A204.1 (cell line): ENCODE results near the gene IL17RB.

Experiments
- FAIRE-seq: peaks from 2 replicates; lab custom pipeline; 2012; peaks lifted over from hg19 to GRCh38; lab: Jason Lieb, UNC

IL17RB gene, protein sequence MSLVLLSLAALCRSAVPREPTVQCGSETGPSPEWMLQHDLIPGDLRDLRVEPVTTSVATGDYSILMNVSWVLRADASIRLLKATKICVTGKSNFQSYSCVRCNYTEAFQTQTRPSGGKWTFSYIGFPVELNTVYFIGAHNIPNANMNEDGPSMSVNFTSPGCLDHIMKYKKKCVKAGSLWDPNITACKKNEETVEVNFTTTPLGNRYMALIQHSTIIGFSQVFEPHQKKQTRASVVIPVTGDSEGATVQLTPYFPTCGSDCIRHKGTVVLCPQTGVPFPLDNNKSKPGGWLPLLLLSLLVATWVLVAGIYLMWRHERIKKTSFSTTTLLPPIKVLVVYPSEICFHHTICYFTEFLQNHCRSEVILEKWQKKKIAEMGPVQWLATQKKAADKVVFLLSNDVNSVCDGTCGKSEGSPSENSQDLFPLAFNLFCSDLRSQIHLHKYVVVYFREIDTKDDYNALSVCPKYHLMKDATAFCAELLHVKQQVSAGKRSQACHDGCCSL

DNA sequence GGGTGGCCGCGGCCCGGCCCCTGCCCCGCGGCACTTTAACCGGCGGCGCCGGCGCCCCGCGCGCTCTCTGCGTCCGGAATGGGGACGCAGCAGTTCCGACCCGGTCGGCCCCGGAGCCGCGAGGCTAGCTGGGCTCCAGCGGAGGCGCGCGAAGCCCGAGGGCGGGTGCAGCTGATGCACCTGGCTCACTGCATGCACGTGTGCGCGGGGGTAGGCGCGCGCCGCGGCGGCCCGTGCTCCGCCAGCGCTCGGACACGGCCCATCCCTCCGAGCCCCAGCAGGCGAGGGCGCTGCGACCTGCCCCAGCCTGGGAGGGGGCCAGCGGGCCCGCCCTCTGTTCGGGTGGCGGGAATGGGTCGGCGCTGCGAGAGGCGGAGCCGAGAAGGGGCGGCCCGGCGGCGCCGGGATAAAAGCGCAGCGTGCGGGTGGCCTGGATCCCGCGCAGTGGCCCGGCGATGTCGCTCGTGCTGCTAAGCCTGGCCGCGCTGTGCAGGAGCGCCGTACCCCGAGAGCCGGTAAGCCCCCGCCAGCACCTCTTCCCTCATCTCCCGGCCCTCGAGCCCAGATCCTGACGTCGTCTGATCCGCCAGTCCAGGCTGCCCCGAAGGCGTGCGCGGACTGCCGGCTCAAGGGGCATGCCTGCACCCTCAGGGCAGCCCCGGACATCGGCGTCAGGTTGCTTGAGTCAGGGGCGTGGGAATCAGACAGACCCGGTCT lies at the start of gene IL17RB, which contains the start of gene CHDH:
Gene IL17RB (plus strand): TSS at position 435 of the 717 bp plus-strand sequence. CDS start 21 bp downstream, at position 456.
Gene CHDH (minus strand): TSS at position 286 of the 717 bp plus-strand sequence. CDS start 22,411 bp downstream, outside the sequence.
- FAIRE-seq = no peak

DNA sequence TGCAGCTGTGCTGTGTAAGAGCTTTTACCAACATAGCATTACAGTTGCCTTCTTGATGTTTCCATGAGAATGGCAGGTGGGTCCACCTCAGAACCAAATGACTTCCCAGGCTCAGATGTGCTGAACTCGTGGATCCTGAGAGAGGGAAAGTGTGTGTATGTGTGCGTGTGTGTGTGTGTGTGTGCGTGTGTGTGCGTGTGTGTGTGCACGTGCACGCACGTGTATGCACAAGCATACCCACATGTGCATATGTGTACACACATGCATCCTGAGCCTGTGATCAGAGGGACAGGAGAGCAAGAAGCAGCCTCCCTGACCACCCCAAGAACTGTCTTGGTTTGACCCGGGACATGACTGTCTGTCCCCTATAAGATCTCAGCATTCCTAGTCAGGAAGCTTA lies 48.2 kb upstream of the IL17RB start:
- no peak for FAIRE-seq

DNA sequence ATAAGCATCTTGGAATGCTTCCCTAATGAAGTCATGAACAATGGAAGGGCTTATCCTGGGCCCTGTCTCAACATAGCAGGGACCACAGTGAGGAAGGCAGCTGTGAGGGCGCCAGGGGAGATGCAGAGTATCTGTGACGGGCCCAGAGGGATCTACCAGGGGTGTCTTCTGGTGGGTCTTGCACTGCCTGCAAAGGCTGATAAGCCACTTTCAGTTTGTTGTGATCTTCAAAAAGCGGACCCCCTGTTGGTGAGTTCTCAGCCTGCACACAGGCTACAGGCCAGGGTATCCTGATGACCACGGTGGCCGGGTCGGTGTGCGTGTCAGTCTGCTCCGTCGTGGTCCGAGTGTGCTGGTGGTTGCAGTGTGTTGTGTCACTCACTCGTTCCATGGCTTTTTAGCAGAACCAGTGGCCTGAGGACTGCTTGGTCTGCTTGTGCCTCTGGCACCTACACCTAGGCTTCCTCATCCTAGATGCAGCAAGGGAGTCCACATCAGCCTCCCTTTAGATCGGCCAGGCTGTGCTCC lies 47.0 kb upstream of the IL17RB start:
- FAIRE-seq = no peak

DNA sequence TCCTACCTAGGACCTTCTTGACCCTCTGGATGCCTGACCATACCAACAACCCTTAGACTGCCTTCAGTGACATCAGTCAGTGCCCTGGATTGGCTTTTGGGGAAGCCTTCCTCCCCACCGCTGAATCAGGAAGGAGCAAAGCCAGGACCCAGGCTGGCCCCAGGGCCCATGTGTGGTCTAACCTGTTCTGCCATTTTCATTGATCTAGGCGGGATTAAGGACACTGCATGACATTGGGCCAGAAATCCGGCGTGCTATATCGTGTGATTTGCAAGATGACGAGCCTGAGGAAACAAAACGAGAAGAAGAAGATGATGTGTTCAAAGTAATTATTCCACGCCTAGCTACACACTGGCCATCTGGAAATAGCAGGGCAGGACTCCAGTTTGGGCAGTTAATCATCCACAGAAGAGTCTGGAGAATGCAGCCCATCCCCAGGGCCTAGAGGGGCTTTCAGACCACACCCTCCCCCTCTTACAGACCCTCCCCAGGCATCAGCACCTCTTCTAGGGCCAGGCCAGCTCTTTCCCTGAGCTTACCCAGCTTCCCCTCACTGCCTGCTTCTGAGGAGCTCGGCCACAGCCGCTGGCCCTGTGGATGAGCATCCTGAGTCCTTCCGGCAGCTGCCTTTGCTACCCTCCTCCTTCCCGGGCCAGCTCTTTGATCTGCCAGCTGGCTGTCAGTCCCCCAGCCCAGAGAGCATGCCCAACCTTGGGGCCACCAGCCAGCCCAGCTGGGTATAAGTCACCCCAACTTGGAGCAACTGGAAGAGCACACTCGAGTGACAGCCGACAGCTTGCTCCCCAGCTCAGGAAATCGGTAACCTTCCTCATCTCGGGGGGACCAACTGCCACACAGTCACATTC lies 46.1 kb upstream of the IL17RB start:
- FAIRE-seq = no peak

DNA sequence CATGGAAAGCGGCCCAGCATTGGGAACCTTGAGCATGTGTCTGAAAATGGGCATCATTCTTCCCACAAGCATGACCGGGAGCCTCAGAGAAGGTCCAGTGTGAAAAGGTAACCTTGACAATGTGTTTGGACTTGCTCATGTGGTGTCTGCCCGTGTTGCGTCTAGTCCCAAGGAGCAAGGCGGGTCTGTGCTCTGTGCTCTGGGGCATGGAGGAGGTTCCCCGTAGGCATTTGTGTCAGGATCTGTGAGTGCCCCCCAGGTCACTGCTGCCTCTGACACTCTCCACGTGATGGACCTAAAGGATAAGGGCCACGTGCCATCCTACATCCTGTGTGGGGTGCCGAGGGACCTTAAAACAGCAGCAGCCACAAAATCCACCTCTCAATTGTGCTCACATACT lies 45.0 kb upstream of the IL17RB start:
- FAIRE-seq = no peak

DNA sequence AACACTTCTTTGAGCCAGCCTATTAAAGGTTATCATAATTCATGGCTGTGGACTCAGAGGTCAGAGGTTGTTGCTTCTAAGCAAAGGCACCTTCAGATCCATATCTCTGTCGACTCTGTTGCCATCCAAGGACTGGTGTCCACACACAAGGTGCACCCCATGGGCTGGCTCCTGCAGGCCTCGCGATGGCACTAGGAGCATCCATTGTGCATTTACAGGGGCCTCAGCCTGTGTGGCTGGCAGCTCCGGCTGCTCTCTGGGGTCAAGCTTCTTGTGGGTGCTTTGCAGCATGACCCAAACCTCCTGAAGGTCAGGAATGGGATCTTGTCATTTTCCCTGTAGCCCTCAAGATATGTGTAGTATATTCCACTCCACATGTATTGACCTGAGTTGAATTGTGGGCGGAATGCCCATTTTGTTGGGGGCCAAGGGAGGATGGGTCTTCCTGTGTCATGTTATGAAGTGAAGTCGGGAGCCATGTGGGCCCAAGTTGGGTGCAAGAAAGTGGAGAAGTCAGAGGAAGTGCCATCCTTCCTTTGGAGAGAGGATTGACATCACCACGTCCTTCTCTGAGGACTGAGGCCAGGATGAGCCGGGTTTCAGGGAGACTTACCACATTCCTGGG lies 44.0 kb upstream of the IL17RB start:
- FAIRE-seq = no peak

DNA sequence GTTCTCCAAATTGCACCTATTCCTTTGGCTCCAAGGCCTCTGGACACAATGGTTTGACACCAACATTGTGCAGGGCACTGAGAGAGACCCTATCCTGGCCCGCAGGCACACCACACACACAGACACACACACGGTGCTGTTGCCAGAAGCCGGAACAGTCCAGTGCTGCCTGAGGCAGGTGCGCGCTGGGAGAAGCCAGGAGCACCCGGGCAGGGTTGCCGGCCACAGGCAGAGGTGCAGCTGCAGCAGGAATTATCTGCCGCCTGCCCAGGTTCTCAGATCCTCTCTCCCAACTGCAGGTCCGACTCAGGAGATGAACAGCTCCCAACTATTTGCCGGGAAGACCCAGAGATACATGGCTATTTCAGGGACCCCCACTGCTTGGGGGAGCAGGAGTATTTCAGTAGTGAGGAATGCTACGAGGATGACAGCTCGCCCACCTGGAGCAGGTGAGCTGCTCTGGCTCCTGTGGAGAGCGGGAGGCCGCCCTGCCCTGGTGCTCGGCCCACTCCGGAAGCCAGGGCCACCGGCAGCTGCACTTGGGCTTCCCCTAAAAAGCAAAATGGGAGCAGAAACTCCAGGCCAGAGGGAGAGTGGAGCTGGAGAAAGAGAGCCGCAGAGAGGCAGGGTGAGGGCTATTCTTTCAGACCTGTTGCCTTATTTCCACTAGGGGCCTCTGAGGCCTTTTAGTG lies 43.1 kb upstream of the IL17RB start:
- no peak for FAIRE-seq

DNA sequence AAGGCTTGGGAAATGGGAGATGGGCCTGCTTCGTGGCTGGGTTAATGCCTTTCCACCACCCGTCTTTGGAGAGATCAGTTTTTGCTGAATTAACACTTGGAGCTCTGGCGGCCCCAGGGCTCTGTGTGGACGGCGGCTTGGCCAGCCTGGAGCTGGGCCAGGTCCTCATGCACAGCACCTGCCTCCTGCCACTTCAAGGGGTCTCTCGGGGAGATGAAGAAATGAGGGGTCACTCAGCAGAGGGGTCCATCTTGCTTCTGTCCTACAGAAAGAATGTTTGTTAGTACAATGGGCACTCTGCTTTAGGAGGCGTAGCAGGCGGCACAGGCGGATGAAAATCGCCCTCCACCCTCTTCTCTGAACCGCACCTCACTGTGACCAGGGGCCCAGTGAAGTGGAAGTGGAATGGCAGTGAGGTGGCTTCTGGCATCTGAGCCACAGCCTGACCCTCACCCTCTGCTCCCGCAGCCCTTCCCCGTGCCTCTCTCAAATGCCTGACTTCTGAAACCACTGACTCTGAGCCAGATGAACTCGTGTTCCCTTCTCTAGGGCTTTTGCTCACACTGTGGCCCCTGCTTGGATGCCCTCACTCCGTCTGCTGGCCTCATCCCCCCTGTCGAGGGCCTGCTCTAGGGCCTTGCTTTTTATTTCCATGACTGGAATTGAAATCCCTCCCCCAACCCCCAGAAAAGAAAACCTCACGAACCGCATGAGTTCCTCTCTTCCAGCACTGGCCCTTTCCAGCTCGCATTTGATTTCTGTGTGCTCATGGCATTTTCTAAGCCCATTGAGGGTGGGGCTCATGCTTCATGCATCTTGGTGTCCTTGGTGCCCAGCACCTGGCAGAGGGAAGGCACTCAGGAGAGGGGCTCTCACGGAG lies 42.3 kb upstream of the IL17RB start:
- no peak for FAIRE-seq

DNA sequence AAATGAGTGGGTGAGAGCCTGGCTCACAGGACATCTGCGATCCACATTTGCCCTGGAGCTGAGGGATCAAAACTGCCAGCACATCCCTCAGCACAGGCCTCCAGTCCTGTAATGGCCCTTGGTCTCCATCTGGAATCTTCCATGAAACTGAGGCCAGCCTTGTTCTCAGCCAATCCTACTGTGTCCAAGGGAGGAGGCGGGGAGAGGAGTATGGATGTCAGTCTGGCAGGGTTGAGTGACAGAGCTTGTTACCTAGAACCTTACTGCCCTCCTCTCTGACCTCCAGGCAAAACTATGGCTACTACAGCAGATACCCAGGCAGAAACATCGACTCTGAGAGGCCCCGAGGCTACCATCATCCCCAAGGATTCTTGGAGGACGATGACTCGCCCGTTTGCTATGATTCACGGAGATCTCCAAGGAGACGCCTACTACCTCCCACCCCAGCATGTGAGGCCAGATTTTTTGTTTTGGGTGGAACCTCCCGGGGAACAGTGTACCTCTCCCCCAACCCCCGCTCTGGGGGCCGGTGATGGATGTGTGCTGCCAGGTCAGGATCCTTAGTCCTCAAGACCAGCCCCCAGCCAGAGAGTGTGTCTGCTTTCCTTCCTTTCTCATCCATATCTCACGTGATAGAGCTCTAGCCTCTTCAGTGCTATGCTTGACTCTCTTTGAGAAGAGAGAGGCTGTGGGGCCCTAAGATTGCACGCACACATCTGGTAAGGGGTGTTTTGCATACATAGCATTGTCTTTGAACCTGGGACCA lies 41.5 kb upstream of the IL17RB start:
- no peak for FAIRE-seq

DNA sequence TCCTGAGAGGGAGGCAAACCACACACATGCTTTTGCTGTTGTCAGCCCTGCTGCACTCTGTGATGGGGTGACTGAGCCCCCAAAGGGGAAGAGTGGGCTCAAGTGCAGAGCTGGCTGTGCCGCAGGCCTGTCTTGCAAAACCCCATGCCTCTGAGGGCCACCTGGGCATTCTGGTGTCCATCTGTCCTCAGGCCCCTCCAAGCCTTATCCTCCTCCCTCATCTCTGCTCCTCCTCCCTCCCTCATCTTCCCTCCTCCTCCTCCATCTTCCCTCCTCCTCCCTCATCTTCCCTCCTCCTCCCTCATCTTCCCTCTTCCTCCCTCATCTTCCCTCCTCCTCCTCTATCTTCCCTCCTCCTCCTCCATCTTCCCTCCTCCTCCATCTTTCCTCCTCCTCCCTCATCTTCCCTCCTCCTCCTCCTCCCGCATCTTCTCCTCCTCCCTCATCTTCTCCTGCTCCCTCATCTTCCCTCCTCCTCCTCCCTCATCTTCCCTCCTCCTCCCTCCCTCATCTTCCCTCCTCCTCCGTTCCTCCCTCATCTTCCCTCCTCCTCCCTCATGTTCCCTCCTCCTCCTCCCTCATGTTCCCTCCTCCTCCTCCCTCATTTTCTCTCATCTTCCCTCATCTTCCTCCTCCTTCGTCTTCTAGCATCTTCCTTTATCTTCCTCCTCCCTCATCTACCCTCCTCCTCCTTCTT lies 40.8 kb upstream of the IL17RB start:
- no peak for FAIRE-seq

DNA sequence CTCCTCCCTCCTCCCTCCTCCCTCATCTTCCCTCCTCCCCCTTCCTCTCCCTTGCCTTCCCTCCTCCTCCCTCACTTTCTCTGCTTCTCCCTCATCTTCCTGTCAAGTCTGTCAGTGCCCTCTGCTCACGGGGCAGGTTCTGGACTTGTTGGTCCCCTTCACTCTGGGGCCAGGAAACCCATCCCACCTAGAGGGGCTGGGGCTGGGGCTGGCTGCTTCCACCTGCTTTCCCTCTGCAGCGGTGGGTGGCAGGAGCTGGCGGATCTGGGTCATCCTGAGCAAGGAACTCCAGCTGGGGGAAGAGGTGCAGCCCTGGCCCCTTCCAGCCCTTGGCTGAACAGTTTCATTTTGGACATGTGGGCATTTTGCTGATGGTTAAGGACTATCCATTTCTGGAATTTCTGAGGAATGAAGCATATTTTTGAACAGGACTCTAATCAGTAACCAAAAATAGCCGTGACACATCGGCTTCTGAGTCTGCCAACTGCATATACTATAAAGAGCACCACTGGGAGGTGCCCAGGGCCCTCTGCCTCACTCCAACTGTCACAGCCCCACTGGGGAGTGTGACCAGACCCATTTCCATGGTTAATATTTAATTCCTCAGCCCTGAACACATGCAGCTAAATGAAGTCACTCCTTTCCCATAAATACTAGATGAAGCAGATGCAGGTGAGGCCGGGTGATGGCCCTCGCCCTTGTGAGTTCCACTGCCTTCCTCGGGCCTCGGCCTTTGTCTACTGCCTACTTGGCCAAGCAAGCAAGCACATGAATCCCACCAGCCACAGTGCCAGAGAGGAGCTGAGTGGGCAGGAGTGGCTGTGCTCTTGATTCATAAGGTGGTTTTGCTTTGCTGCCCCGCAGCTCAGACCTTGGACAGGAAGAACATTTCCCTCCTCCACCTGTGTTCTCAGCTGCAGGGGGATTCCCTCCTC lies 39.9 kb upstream of the IL17RB start:
- no peak for FAIRE-seq

DNA sequence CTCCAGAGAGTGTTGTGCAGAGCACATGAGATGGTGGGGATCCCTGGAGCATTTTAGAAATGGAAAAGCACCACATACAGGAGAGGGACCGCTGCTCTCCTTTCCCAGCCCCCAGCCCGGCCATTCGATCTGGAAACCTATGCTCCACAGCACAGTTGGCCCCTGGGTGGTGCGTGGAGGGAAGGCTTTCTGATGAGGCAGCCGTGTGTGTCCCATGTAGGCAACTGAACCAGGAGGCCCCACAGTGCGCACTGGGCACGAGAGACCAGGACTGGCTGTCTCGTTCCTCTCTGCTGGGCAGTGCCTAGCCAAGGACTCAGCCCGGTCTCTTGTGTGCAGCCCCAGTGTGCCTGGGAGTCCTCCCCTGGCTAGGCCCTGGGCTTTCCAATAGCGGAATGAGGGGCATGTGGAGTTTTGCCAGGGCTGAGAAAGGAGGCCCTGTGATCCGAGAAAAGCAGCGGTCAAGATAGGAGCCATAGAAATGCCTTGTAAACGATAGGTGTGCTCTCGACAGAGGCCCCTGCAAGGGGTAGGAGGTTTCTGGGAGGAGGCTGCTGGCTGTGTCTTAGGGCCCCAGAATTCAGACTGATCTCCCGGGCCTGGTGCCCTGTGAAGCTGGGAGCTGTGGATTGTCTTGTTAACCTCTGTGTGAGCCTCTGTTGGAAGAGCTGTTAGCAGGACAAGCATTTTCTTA lies 39.1 kb upstream of the IL17RB start:
- no peak for FAIRE-seq

DNA sequence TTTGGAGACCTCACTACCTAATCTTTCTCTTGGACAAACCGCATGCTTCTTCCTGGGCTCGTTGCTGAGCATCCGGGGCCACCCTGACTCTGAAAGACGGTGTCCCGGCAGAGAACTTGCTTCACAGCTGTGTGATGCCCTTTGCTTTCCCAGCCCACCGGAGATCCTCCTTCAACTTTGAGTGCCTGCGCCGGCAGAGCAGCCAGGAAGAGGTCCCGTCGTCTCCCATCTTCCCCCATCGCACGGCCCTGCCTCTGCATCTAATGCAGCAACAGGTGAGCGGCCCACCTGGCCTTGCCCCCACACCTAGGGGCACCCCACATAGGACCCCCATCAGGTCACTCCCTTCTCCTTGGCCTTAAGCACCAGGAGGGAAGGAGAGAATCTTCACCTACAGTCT lies 37.9 kb upstream of the IL17RB start:
- no peak for FAIRE-seq

DNA sequence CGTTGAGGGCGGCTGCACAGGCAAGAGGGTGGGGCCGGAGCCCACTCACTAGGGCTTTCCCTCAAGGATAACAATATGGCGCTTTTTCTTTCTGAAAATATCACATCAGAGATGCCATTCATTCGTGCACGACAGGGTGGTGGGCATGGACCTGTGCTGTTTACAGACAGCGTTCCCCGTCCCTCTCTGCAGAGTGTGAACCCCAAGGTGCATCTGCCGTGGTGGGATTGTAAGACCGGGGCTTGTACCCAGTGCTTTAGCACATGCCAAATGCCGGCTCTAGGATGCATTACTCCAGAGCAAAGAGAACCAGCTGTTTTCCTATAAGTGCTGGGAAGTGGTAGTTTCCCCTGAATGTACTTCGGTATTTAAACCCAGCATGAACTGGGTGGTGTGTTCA lies 37.1 kb upstream of the IL17RB start:
- no peak for FAIRE-seq

DNA sequence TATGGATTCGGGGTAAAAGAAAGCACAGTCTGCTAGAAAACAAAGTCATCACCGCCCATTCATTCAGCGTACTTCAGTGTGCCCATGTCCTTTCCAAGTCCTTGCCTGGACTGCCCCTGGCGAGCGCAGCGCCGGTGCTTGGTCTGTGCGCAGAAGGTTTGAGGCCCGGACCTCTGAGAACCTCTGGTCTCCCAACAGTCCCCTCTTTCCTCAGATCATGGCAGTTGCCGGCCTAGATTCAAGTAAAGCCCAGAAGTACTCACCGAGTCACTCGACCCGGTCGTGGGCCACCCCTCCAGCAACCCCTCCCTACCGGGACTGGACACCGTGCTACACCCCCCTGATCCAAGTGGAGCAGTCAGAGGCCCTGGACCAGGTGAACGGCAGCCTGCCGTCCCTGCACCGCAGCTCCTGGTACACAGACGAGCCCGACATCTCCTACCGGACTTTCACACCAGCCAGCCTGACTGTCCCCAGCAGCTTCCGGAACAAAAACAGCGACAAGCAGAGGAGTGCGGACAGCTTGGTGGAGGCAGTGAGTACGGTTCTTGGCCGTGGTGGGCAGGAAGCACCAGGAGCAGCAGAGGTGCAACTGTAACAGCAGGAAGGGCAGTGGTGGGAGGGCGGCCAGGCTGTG lies 36.5 kb upstream of the IL17RB start:
- no peak for FAIRE-seq
